DMS153 treated with DMSO at 0.1 percent for 48 hours (cell line): ENCODE measurements around the gene LSM10.

Source experiments
- DNase-seq: peaks from one replicate; lab custom pipeline; 2025; ENCODE audit not compliant: unreplicated experiment; lab: John Stamatoyannopoulos, UW

LSM10 gene

GRCh38 chr1:36354486-36354885 lies 43.2 kb downstream of the LSM10 start:
- DNase-seq, result no peak

- DNase-seq, result no peak
Measured at GRCh38 chr1:36352910-36353878, 44.5 kb downstream of the LSM10 start.

GRCh38 chr1:36352125-36352909 lies 45.4 kb downstream of the LSM10 start:
- no peak for DNase-seq

GRCh38 chr1:36351227-36351977 lies 46.3 kb downstream of the LSM10 start:
- no peak for DNase-seq

GRCh38 chr1:36350659-36351226 lies 47.0 kb downstream of the LSM10 start:
- no peak for DNase-seq

DNA sequence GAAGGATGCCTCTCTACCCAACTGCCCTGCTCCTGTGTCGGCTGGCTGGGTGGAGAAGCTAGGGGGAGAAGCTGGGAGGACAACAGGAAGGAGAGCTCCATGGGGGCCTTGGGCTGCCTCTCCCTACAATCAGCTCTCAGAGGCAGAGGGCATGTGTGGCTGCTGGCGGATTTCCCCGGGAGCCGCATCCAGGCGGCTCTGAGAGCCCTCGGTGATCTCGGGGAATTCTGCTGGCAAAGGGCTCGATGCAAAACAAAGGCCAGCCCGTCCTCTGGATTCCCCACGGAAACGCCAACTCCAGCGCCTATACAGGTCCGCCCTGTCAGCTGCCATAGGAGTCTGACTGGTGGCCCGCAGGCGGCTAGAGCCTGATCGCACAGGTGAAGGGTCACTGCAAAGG lies 47.9 kb downstream of the LSM10 start:
- DNase-seq, result no peak

- no peak for DNase-seq
Measured at GRCh38 chr1:36349241-36349671, 48.5 kb downstream of the LSM10 start.

DNA sequence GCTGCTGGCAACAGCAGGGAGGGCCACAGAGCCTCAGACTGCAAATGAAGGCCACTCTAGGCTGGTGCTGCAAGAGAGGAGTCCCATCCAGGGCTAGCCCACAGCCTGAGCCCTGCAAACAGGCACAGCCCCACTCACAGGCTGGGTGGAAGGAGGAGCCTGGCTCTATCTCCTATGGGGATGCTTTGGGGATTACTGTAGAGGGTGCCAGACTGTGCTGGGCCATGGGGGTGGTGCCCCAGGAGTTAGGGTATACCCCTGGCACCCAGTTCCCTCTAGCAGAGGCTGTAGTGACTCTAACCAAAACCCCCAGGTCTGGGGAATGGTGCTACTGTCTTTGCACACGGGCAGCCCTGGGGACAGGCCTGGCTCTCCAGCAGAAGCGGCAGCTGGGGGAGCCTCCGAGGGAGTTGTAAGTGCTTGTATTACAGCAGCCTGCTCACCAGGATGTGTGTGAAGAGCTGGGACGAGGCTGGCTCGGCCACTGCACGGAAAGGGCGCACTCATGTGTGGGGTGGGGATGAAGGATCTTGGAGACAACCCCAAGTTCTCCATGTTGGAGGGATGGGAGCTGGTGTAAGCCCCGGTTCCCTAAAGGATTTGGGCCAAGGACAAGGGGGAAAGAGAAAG lies 50.9 kb downstream of the LSM10 start:
- no peak for DNase-seq

DNA sequence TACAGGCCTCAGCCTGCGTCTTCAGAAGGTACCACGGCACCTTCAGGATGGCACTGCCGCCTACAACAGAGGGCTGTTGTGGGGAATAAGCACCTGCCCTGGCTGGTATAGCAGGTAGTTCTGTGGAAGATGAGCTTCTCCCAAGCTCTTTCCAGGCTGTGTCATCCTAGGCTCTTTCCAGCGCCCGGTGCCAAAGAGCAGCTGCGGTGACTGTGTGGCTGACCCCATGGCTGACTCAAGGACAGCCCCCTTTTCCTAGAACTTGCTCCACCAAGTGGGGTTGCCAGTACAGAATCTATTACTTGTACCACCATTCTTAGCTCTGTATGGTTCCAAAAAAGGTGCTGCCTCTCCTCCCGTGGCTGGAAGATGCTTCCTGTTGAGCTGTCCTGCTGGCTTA lies 52.4 kb downstream of the LSM10 start:
- DNase-seq, result no peak

DNA sequence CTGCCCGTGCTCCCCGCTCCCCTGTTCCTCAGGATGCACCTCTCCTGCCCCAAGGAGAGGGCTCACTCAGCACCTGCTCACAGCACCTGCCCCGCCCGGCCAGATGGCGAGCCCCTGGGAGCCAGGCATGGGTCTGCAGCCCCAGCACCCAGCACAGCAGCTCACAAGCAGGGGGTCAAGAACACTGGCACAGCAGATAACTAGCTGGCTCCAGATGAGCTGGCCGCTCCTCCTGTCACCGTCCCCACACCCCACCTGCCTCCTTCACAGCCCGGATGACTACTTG lies 53.4 kb downstream of the LSM10 start:
- no peak for DNase-seq

DNA sequence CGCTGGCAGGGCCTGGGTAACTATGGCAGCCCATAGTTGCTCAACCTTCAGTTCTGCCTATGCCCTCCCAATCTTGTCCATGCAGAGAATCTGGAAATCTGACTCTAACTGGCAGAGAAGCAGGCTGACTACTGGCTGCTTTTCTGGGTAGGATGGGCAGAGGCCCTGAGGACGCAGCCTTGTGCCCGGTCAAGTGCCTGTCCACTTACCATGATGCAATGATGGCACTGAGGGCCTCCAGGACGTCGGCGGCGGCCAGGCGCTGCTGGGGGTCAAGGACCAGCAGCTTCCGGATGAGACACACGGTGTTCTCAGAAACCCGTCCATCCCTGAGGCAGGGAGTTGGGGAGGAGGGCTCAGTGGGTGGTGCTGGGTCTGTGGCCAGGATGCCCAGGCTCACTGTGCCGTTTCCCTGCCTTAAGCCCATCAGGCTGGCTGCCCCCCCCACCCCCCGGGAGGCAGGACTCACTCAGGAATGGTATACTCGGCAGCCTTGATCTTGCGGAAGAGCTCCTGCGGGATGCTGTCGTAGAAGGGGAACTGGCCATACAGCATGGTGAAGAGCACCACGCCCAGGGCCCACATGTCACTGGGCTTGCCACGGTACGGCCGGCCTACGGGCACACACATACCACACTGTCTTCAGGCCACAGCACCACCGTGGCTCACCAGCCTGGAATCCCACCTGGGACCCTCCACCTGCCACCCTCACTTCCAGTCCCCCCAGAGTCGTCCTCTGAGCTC lies 53.9 kb downstream of the LSM10 start:
- DNase-seq, result no peak
